Stimulated activated naive CD8-positive, alpha-beta T cell treated with anti-CD3 and anti-CD28 coated beads, Interleukin-15, Interleukin-2, amounts not matched to agents 100 ng/mL and 50 ng/mL, for 24 hours (primary cell): ENCODE measurements around the gene ELAVL2.

Source experiments
- H3K27ac Mint-ChIP-seq: one replicate; pipeline ENCODE4 v1.8.0; 2021; ENCODE audit warnings: mild to moderate bottlenecking, mixed read lengths
- H3K27me3 Mint-ChIP-seq: one replicate; pipeline ENCODE4 v1.8.0; 2021; ENCODE audit warnings: mixed read lengths
- H3K36me3 Mint-ChIP-seq: one replicate; pipeline ENCODE4 v1.8.0; 2021; ENCODE audit warnings: low read depth, mixed read lengths
- H3K4me1 Mint-ChIP-seq: one replicate; pipeline ENCODE4 v1.8.0; 2021; ENCODE audit warnings: low read depth, mixed read lengths
- H3K4me3 Mint-ChIP-seq: one replicate; pipeline ENCODE4 v1.8.0; 2021; ENCODE audit warnings: mild to moderate bottlenecking, mixed read lengths
- H3K9me3 Mint-ChIP-seq: one replicate; pipeline ENCODE4 v1.8.0; 2021; ENCODE audit warnings: mixed read lengths

ELAVL2 gene

DNA sequence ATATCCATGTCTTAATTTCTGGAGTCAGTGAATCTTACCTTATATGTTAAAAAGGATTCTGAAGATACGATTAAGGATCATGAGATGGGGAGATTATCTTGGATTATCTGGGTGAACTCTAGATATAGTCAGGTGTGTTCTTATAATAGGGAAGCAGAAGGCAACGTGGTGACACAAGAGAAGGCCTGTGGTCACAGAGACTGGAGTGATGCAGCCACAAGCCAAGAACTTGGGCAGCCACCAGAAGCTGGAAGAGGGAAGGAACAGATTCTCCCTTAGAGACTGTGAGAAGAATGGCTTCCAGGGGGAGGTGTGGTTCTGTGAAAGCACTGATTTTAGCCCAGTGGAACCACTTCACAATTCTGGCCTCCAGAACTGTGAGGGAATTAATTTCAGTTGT is 177.4 kb downstream of the ELAVL2 start:
- Mint-ChIP-seq H3K27me3 (no peaks in the 10 kb centered on the region), H3K27ac (no peak overlapping the region), H3K9me3 (peaks cover 8% of the 10 kb centered on the region), H3K4me1 (no peaks in the 10 kb centered on the region), H3K4me3 (no peak overlapping the region), H3K36me3 (no peaks in the 10 kb centered on the region)

DNA sequence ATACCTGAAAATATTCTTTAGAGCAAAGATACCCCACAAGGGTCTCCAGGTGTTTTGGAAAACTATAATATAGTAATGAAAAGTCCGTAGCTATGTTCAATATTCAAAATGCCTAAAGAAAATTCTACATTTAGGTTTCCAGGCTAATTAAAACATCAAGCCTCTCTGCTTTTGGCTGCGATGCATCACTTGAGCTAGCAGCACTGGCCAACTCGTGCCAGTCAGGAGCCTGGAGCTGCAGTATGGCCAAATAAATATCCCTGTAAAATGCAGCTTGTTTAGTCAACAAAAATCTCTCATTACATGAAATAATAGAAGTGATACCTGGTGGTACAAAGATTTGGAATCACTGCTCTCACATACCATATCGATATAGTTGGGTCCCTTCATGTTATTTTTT is 181.1 kb downstream of the ELAVL2 start:
- Mint-ChIP-seq H3K4me1 (no peaks in the 10 kb centered on the region), H3K36me3 (no peaks in the 10 kb centered on the region), H3K4me3 (no peak overlapping the region), H3K27ac (no peak overlapping the region), H3K9me3 (peaks cover 4% of the 10 kb centered on the region), H3K27me3 (no peaks in the 10 kb centered on the region)

DNA sequence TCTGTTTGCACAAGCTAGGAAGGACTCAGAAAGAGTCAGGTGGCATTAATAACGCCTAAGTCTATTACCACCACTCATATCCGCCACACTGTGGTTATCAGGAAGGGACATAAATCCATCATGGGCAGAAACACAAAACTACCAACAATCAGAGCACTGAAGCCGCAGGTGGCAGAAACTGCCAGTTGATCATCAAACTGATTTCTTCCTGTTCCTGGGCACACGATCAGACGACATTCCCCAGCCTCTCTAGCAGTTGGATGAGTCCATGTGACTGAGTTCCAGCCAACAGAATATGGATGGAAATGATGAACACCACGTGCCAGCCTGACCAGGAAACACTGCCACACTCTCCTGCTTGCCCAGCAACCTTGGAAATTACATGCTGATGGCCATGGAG is 181.7 kb downstream of the ELAVL2 start:
- Mint-ChIP-seq H3K4me1 (no peaks in the 10 kb centered on the region), H3K27ac (no peak overlapping the region), H3K27me3 (no peaks in the 10 kb centered on the region), H3K9me3 (peaks cover 4% of the 10 kb centered on the region), H3K36me3 (no peaks in the 10 kb centered on the region), H3K4me3 (no peak overlapping the region)

DNA sequence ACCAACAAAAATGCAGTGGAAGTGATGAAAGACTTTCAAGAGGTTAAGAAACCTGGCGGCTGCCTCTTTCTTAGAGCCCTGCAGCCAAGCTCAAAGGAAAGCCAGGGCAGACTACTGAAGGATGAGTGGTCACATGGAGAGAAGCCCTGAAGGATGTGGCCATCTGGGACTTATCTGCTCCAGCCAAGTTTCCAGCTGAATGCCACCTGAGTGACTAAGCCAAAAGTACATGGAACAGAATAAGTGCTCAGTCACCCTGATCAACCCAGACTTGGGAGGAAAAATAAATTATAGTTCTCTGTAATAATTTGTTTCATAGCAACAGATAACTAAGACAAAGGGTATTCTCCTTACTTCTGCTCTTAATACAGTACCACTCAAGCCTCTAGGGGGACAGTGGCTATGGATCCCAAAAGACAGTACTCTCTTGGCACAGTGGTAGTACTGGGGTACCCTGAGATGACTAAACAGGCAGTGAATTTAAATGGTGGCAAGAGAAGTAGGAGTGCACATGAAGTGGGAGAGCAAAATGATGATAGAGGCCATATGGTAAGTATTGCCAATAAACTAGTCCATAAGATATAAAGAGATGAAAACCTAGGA is 182.3 kb downstream of the ELAVL2 start:
- no peak overlapping the region for H3K4me3 Mint-ChIP-seq

More for the DNA sequence above, 182.3 kb downstream of the ELAVL2 start:
- H3K4me1 Mint-ChIP-seq = no peaks in the 10 kb centered on the region
- no peaks in the 10 kb centered on the region for H3K27me3 Mint-ChIP-seq
- H3K27ac Mint-ChIP-seq = no peak overlapping the region
- H3K9me3 Mint-ChIP-seq = peaks cover 4% of the 10 kb centered on the region
- H3K36me3 Mint-ChIP-seq = no peaks in the 10 kb centered on the region
